HG03354 (cell line): Measurements from ENCODE around the gene LMNTD2.

Experiments used
- ATAC-seq: cut with Tn5 transposase; IDR thresholded peaks from one replicate; pipeline ENCODE4 v1.9.1; 2021; ENCODE audit warnings: mild to moderate bottlenecking; ENCODE audit not compliant: unreplicated experiment, poor library complexity, severe bottlenecking

The LMNTD2 gene

GRCh38 chr11:555780-556661 lies 4.5 kb downstream of the LMNTD2 start:
- no peak for ATAC-seq

- ATAC-seq = no peak
Observed at GRCh38 chr11:555227-555779, 5.2 kb downstream of the LMNTD2 start.

- peak; percentile 74 for ATAC-seq
Observed at GRCh38 chr11:554428-555226, 5.9 kb downstream of the LMNTD2 start.

- ATAC-seq = no peak
Observed at GRCh38 chr11:553988-554340, 6.6 kb downstream of the LMNTD2 start.

GRCh38 chr11:553083-553987 lies 7.2 kb downstream of the LMNTD2 start:
- ATAC-seq = no peak

GRCh38 chr11:551596-551995 lies 8.9 kb downstream of the LMNTD2 start:
- no peak for ATAC-seq

GRCh38 chr11:551131-551530 lies 9.4 kb downstream of the LMNTD2 start:
- no peak for ATAC-seq

- no peak for ATAC-seq
Observed at GRCh38 chr11:550746-551085, 9.8 kb downstream of the LMNTD2 start.

- ATAC-seq = no peak
Observed at GRCh38 chr11:550021-550745, 10.4 kb downstream of the LMNTD2 start.

- ATAC-seq = no peak
Observed at GRCh38 chr11:548700-549603, 11.6 kb downstream of the LMNTD2 start.

- no peak for ATAC-seq
Observed at GRCh38 chr11:545171-545570, 15.4 kb downstream of the LMNTD2 start.

GRCh38 chr11:544817-545166 lies 15.7 kb downstream of the LMNTD2 start:
- ATAC-seq = no peak

GRCh38 chr11:541433-541885 lies 19.1 kb downstream of the LMNTD2 start:
- ATAC-seq = no peak

- no peak for ATAC-seq
Observed at GRCh38 chr11:540583-541432, 19.7 kb downstream of the LMNTD2 start.

- no peak for ATAC-seq
Observed at GRCh38 chr11:539971-540481, 20.5 kb downstream of the LMNTD2 start.

GRCh38 chr11:538431-539051 lies 22.0 kb downstream of the LMNTD2 start:
- no peak for ATAC-seq
